ENCODE results near the gene PHACTR1. TPM values are rescaled to one million over a fixed set of nuclear protein-coding genes. Genes with fewer than 3 reads are reported as not detected.

The PHACTR1 gene
- total and polyA plus RNA-seq, 2 donors (not counting 1 experiment from before 2014, with no cell fraction given): 0.60 to 1.2 TPM

DNA sequence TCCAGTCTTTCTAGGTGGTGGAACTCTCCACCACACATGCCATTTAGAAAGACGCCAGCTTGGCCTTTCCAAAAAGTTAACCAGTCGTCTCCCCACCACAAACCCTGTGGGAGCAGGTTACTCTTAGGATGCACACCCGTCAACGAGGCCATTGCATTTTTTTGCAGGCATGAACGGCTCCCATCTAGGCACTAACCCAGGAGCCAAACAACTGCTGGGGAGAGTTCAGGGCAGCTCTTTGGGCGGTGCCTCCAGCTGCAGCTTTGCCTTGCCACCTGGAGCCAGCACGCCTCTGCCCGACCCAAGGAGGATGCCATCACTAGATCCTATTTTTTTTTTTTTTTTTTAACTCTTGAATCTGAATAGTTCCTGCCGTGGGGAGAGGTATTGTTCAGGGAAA lies 571.9 kb downstream of the PHACTR1 start:
- Histone ChIP-seq H3K27ac (ENCODE audit: insufficient read depth, low read length) (no peak overlapping the region), H3K79me2 (ENCODE audit: control insufficient read depth, insufficient read depth, low read length) (no peaks in the 10 kb centered on the region), H2AFZ (ENCODE audit: low read length) (no peak overlapping the region), H3K4me1 (ENCODE audit: control insufficient read depth, extremely low read depth, insufficient read depth, low read length) (no peaks in the 10 kb centered on the region), H4K20me1 (ENCODE audit: control insufficient read depth, extremely low read depth, insufficient read depth, low read length) (no peaks in the 10 kb centered on the region), H3K9ac (ENCODE audit: insufficient read depth, low read length) (no peak overlapping the region), H3K4me3 (replicated peaks in 1 of 4; ENCODE audit: control extremely low read depth in 1 of 4, insufficient read depth in 1 of 4, low read depth in 3 of 4, low read length in 4 of 4) (no peak overlapping the region), H3K4me2 (ENCODE audit: extremely low read depth, insufficient read depth, low read length) (no peak overlapping the region), H3K9me3 (ENCODE audit: control insufficient read depth, insufficient read depth, low read depth, low read length) (no peaks in the 10 kb centered on the region), H3K36me3 (ENCODE audit: control insufficient read depth, insufficient read depth, low read length) (peaks cover 3% of the 10 kb centered on the region), H3K27me3 (ENCODE audit: control insufficient read depth, insufficient read depth, low read length) (no peaks in the 10 kb centered on the region)
- DNase-seq (ENCODE audit: low read depth in 2 of 2): no peak
- no peak for TF ChIP-seq EZH2 (IDR thresholded peaks at IDR 0.05; ENCODE audit: low read length, missing control alignments)
- TF ChIP-seq, protein P1, sequence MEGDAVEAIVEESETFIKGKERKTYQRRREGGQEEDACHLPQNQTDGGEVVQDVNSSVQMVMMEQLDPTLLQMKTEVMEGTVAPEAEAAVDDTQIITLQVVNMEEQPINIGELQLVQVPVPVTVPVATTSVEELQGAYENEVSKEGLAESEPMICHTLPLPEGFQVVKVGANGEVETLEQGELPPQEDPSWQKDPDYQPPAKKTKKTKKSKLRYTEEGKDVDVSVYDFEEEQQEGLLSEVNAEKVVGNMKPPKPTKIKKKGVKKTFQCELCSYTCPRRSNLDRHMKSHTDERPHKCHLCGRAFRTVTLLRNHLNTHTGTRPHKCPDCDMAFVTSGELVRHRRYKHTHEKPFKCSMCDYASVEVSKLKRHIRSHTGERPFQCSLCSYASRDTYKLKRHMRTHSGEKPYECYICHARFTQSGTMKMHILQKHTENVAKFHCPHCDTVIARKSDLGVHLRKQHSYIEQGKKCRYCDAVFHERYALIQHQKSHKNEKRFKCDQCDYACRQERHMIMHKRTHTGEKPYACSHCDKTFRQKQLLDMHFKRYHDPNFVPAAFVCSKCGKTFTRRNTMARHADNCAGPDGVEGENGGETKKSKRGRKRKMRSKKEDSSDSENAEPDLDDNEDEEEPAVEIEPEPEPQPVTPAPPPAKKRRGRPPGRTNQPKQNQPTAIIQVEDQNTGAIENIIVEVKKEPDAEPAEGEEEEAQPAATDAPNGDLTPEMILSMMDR (conservative IDR thresholded peaks at IDR 0.05 in 1 of 2, IDR thresholded peaks at IDR 0.05 in 1 of 2; ENCODE audit: low read depth in 1 of 2, low read length in 2 of 2): no peak

DNA sequence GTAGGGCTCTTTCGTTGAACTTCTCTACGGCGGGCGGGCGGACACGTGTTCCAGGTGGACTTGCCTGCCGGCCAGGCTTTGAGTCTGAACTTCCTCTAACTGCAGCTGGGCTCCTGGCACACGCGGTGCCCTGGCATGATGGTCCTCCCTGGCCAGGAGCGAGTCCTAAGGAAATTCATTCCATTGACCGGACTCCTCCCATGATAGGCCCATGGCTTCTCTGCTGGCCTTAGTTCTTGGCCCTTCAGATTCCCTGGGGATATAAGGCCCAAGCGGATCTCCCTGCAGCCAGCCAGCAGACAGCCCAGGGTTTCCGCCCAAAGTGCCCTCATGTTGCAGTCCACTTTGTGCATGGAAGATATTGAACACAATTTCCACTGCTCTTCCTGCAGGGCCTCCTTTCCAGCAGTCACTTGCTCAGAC lies 572.4 kb downstream of the PHACTR1 start:
- Histone ChIP-seq H3K36me3 (ENCODE audit: control insufficient read depth, insufficient read depth, low read length) (peaks cover 5% of the 10 kb centered on the region), H3K27me3 (ENCODE audit: control insufficient read depth, insufficient read depth, low read length) (no peaks in the 10 kb centered on the region), H3K4me3 (replicated peaks in 1 of 4; ENCODE audit: control extremely low read depth in 1 of 4, insufficient read depth in 1 of 4, low read depth in 3 of 4, low read length in 4 of 4) (no peak overlapping the region), H3K9me3 (ENCODE audit: control insufficient read depth, insufficient read depth, low read depth, low read length) (no peaks in the 10 kb centered on the region), H3K4me1 (ENCODE audit: control insufficient read depth, extremely low read depth, insufficient read depth, low read length) (no peaks in the 10 kb centered on the region), H3K4me2 (ENCODE audit: extremely low read depth, insufficient read depth, low read length) (no peak overlapping the region), H2AFZ (ENCODE audit: low read length) (no peak overlapping the region), H3K27ac (ENCODE audit: insufficient read depth, low read length) (no peak overlapping the region), H3K9ac (ENCODE audit: insufficient read depth, low read length) (no peak overlapping the region), H3K79me2 (ENCODE audit: control insufficient read depth, insufficient read depth, low read length) (no peaks in the 10 kb centered on the region), H4K20me1 (ENCODE audit: control insufficient read depth, extremely low read depth, insufficient read depth, low read length) (no peaks in the 10 kb centered on the region)
- no peak for TF ChIP-seq EZH2 (IDR thresholded peaks at IDR 0.05; ENCODE audit: low read length, missing control alignments)
- TF ChIP-seq, protein P1 (conservative IDR thresholded peaks at IDR 0.05 in 1 of 2, IDR thresholded peaks at IDR 0.05 in 1 of 2; ENCODE audit: low read depth in 1 of 2, low read length in 2 of 2): no peak
- DNase-seq (ENCODE audit: low read depth in 2 of 2): no peak

DNA sequence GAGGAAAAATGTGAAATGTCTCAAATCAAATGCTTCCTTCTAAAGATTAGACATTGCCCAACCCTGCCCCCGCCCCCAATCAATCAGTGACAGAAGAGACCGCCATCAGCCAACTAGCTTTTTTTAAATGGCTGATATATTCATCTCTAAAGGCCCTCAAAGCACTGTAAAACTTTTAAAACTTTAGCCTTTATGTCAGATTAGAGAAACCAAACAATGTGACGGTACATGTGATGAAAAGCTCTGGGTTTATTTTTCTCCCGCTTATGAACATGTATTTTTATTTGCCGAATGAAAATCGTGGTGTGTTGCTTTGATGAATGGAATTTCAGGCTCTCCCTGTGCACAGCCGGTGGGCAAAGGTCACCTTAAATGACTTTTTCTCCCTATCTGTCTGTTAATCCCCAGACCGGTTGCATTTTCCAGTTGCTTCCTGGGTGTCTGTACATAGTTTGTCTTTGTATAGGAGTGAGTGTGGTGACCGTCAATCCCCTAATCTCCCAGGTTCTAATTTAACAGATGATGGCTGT lies 573.3 kb downstream of the PHACTR1 start:
- H3K79me2 ChIP-seq (ENCODE audit: control insufficient read depth, insufficient read depth, low read length): no peaks in the 10 kb centered on the region
- no peak overlapping the region for H3K9ac ChIP-seq (ENCODE audit: insufficient read depth, low read length)
- peaks cover 8% of the 10 kb centered on the region for H3K36me3 ChIP-seq (ENCODE audit: control insufficient read depth, insufficient read depth, low read length)
- H3K27me3 ChIP-seq (ENCODE audit: control insufficient read depth, insufficient read depth, low read length): no peaks in the 10 kb centered on the region
- H3K9me3 ChIP-seq (ENCODE audit: control insufficient read depth, insufficient read depth, low read depth, low read length): no peaks in the 10 kb centered on the region
- no peak overlapping the region for H2AFZ ChIP-seq (ENCODE audit: low read length)
- H4K20me1 ChIP-seq (ENCODE audit: control insufficient read depth, extremely low read depth, insufficient read depth, low read length): no peaks in the 10 kb centered on the region
- TF ChIP-seq, protein P1 (conservative IDR thresholded peaks at IDR 0.05 in 1 of 2, IDR thresholded peaks at IDR 0.05 in 1 of 2; ENCODE audit: low read depth in 1 of 2, low read length in 2 of 2): no peak
- no peak for TF ChIP-seq EZH2 (IDR thresholded peaks at IDR 0.05; ENCODE audit: low read length, missing control alignments)
- no peaks in the 10 kb centered on the region for H3K4me1 ChIP-seq (ENCODE audit: control insufficient read depth, extremely low read depth, insufficient read depth, low read length)
- H3K27ac ChIP-seq (ENCODE audit: insufficient read depth, low read length): no peak overlapping the region
- DNase-seq (ENCODE audit: low read depth in 2 of 2): no peak
- no peak overlapping the region for H3K4me3 ChIP-seq (replicated peaks in 1 of 4; ENCODE audit: control extremely low read depth in 1 of 4, insufficient read depth in 1 of 4, low read depth in 3 of 4, low read length in 4 of 4)
- no peak overlapping the region for H3K4me2 ChIP-seq (ENCODE audit: extremely low read depth, insufficient read depth, low read length)

Data from fibroblast of lung (primary cell).